ENCODE data around the gene TM4SF4.

GRCh38 chr3:149450281-149450680 lies 24.2 kb upstream of the TM4SF4 start:
- no peak for TF ChIP-seq CTCF (IDR thresholded peaks at IDR 0.05)
- TF ChIP-seq POLR2A (IDR thresholded peaks at IDR 0.05): no peak
